HCT116 (cell line): ENCODE data around the gene ZBTB37. TPM values are rescaled to one million over a fixed set of nuclear protein-coding genes. Genes with fewer than 3 reads are reported as not detected.

Experiments
- ATAC-seq: fragments of 200-7000 bp; cut with Tn5 transposase; 2 replicates; pipeline ENCODE4 v1.9.1; 2020; ENCODE audit warnings: mild to moderate bottlenecking, moderate library complexity
- BruUV-seq: library from RNA; stranded (reverse); fragments of 400-500 nt; replicated peaks from 2 replicates; lab custom pipeline; 2021; lab: Mats Ljungman, UMichigan
- CTCF ChIA-PET: fragments of 300-600 bp; sonication (Branson Sonifier 250); formaldehyde crosslinking; loops from one replicate; lab custom pipeline; 2021; ENCODE audit warnings: antibody characterized with exemption; lab: Charles Lee
- POLR2A ChIA-PET: fragments of 300-600, 350-600 bp; sonication (Branson Sonifier 250); formaldehyde crosslinking; loops from one replicate; lab custom pipeline; 2021; ENCODE audit warnings: antibody characterized with exemption; lab: Charles Lee
- RAD21 ChIA-PET, 2 experiments: fragments of 300-600 bp; sonication (Branson Sonifier 250); formaldehyde crosslinking; loops; one replicate each; lab custom pipeline; 2023; ENCODE audit warnings: low total read pairs in 2 of 2; ENCODE audit not compliant: uncharacterized antibody in 2 of 2, unreplicated experiment in 2 of 2, low non-redundant PET in 1 of 2; lab: Charles Lee
- DNase-seq: peaks from one replicate; pipeline ENCODE4 v3.0.0-alpha.2; 2010; ENCODE audit warnings: low read depth, low spot score
- H2AFZ ChIP-seq: fragments of 200-600 bp; shearing (Covaris generic), sonication (generic); 2 replicates; pipeline ENCODE4 v1.6.1; 2017; ENCODE audit warnings: low read depth, mixed run types, mixed read lengths, antibody characterized with exemption, low read length; ENCODE audit not compliant: poor library complexity, severe bottlenecking
- H3K27ac ChIP-seq: 2 replicates; pipeline ENCODE4 v1.5.1; 2012; ENCODE audit warnings: low read depth, low read length
- H3K27me3 ChIP-seq: fragments of 200-600 bp; sonication (generic); 2 replicates; pipeline ENCODE4 v1.6.1; 2016; ENCODE audit warnings: mixed run types, low read length, mixed read lengths; ENCODE audit not compliant: insufficient read depth
- H3K36me3 ChIP-seq, 2 experiments: fragments of 200-500 bp in 1 of 2; fragments of 200-600 bp in 1 of 2; sonication (Bioruptor generic) in 1 of 2; sonication (generic) in 1 of 2; 2 replicates each; pipeline versions ENCODE4 v1.5.1 to v1.6.1; 2014 to 2016; ENCODE audit warnings: low read length in 2 of 2, inconsistent platforms in 1 of 2, mixed read lengths in 1 of 2, mixed run types in 1 of 2; ENCODE audit not compliant: insufficient read depth in 2 of 2, control insufficient read depth in 1 of 2
- H3K4me1 ChIP-seq, 2 experiments: fragments of 200-600 bp in 1 of 2; sonication (generic) in 1 of 2; 2 replicates each; pipeline versions ENCODE4 v1.5.1 to v1.6.1; 2012 to 2017; ENCODE audit warnings: low read length in 2 of 2, inconsistent platforms in 1 of 2, mild to moderate bottlenecking in 1 of 2, mixed read lengths in 1 of 2, mixed run types in 1 of 2, moderate library complexity in 1 of 2; ENCODE audit not compliant: insufficient read depth in 2 of 2, control insufficient read depth in 1 of 2
- H3K4me2 ChIP-seq: fragments of 200-600 bp; sonication (generic); 2 replicates; pipeline ENCODE4 v1.6.1; 2017; ENCODE audit warnings: mixed run types, low read length, mixed read lengths
- H3K4me3 ChIP-seq, 2 experiments: fragments of 200-600 bp in 1 of 2; sonication (generic) in 1 of 2; replicated peaks in 1 of 2; 2 replicates each; pipeline ENCODE4 v1.5.1; 2011 to 2016; ENCODE audit warnings: low read length in 2 of 2, control low read depth in 1 of 2, low read depth in 1 of 2, mild to moderate bottlenecking in 1 of 2, mixed read lengths in 1 of 2, mixed run types in 1 of 2
- H3K79me2 ChIP-seq: fragments of 200-600 bp; sonication (generic); 2 replicates; pipeline ENCODE4 v1.6.1; 2017; ENCODE audit warnings: mild to moderate bottlenecking, mixed run types, low read length, moderate library complexity, mixed read lengths; ENCODE audit not compliant: insufficient read depth
- H3K9ac ChIP-seq: fragments of 200-600 bp; sonication (generic); 2 replicates; pipeline ENCODE4 v1.6.1; 2016; ENCODE audit warnings: low read length, mixed read lengths
- H3K9me2 ChIP-seq: fragments of 200-600 bp; sonication (generic), shearing (Covaris generic); 2 replicates; pipeline ENCODE4 v1.6.1; 2017; ENCODE audit warnings: mixed run types, mild to moderate bottlenecking, moderate library complexity; ENCODE audit not compliant: insufficient read depth
- H3K9me3 ChIP-seq, 2 experiments: fragments of 200-500 bp in 1 of 2; fragments of 200-600 bp in 1 of 2; sonication (Bioruptor generic) in 1 of 2; sonication (generic) in 1 of 2; 2 replicates each; pipeline ENCODE4 v1.6.1; 2014 to 2017; ENCODE audit warnings: low read length in 2 of 2, mixed read lengths in 2 of 2, inconsistent platforms in 1 of 2, low read depth in 1 of 2, mild to moderate bottlenecking in 1 of 2, mixed run types in 1 of 2, moderate library complexity in 1 of 2; ENCODE audit not compliant: control insufficient read depth in 1 of 2, insufficient read depth in 1 of 2
- H4K20me1 ChIP-seq: fragments of 200-600 bp; sonication (generic), shearing (Covaris generic); 2 replicates; pipeline ENCODE4 v1.6.1; 2017; ENCODE audit warnings: mixed run types, mild to moderate bottlenecking, moderate library complexity; ENCODE audit not compliant: insufficient read depth
- EZH2 ChIP-seq: fragments of 200-600 bp; sonication (generic); IDR thresholded peaks from 2 replicates; pipeline ENCODE4 v1.6.1; 2017; ENCODE audit warnings: antibody characterized with exemption, mixed run types
- EZH2phosphoT487 ChIP-seq: fragments of 200-600 bp; IDR thresholded peaks from 2 replicates; pipeline ENCODE4 v1.6.1; 2018; ENCODE audit warnings: antibody characterized with exemption, borderline replicate concordance
- JUND ChIP-seq: IDR thresholded peaks from 2 replicates; pipeline ENCODE4 v1.6.1; 2012
- YY1 ChIP-seq: IDR thresholded peaks from 2 replicates; pipeline ENCODE4 v1.6.1; 2011; ENCODE audit warnings: low read length, low read depth, moderate library complexity, mild to moderate bottlenecking; ENCODE audit not compliant: insufficient replicate concordance; ENCODE audit errors: extremely low read depth
- ZNF274 ChIP-seq: fragments of 200-500 bp; sonication (Bioruptor generic); IDR thresholded peaks from 2 replicates; pipeline ENCODE4 v1.6.1; 2014; ENCODE audit warnings: mild to moderate bottlenecking, low read depth, low read length, inconsistent platforms
- intact Hi-C: fragments of 100-400 bp; cut with micrococcal nuclease; formaldehyde crosslinking; loops from 2 replicates; pipeline ENCODE4 v1.10.0; 2022
- total RNA-seq: library from RNA; stranded (reverse); gene quantifications from one replicate; pipeline ENCODE4 v1.2.1, GENCODE V29; 2021; ENCODE audit not compliant: unreplicated experiment

ZBTB37 gene
- total RNA-seq, 1 experiment from 2014 or later = 9.5 TPM

DNA sequence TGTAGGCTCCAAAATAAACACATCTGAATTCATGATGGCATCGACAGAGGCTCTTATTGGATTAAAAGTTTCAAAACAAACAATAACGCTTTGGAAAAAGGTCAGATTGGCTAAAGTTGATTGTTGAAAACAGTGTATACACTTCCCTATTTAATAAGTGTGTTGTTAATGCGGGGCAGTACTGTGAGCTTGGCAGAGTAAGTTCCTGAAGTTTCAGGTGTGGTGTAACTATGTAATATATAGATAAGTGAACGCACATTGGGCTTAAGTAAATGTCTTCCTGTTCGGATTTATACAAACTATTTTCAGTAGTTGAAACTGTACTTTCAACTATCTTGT is 810 bp downstream of the ZBTB37 start:
- ChIA-PET RAD21 (no interaction called here), CTCF (no interaction called here), POLR2A (interaction anchor here (1.4 to 1.9 kb wide), 5 partner anchors 8 to 1130 kb away, joined by 3 to 11 read pairs (median 8); no protein-coding TSS in a partner anchor)
- H3K79me2 ChIP-seq = peaks cover 38% of the 10 kb centered on the region
- peaks cover 26% of the 10 kb centered on the region; the same call in 1 of the 2 replicates for H4K20me1 ChIP-seq
- peak overlapping the region; percentile 69 for H2AFZ ChIP-seq
- TSS peak; percentile 66 for BruUV-seq
- TF ChIP-seq ZNF274 (no peak), JUND (no peak), YY1 (no peak), EZH2phosphoT487 (no peak)
- no peak for DNase-seq
- peaks cover 11 to 32% of the 10 kb centered on the region in 2 experiments; a peak in 3 of 4 replicates for H3K4me1 ChIP-seq
- peak overlapping the region; percentile 69 to 94 for H3K4me3 ChIP-seq
- no peaks in the 10 kb centered on the region for H3K27me3 ChIP-seq
- H3K9me2 ChIP-seq = no peaks in the 10 kb centered on the region
- H3K36me3 ChIP-seq = peaks cover 28 to 37% of the 10 kb centered on the region in 2 experiments
- peak overlapping the region; percentile 85 for H3K27ac ChIP-seq
- H3K9ac ChIP-seq = peak overlapping the region; percentile 76
- H3K4me2 ChIP-seq = peak overlapping the region; percentile 95
- no peak for ATAC-seq
- H3K9me3 ChIP-seq = no peaks in the 10 kb centered on the region
- intact Hi-C loops = loop anchor here (2.0 to 10.0 kb wide), 2 partner anchors 206 to 346 kb away; no protein-coding TSS in a partner anchor

DNA sequence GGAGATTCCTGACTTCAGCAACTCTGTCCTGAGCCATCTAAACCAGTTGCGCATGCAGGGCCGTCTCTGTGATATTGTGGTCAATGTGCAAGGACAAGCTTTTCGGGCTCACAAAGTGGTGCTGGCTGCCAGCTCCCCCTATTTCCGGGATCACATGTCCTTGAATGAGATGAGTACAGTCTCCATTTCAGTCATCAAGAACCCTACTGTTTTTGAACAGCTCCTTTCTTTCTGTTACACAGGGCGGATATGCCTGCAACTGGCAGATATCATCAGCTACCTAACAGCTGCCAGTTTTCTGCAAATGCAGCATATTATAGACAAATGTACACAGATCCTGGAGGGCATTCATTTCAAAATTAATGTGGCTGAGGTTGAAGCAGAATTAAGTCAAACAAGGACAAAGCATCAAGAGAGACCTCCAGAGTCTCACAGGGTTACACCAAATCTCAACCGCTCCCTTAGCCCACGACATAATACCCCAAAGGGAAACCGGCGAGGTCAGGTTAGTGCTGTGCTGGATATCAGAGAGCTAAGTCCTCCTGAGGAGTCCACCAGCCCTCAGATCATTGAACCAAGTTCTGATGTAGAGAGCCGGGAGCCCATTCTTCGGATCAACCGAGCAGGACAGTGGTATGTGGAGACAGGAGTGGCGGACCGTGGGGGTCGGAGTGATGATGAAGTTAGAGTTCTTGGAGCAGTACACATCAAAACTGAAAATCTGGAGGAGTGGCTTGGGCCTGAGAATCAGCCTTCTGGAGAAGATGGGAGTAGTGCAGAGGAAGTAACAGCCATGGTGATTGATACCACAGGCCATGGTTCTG is 2.3 kb downstream of the ZBTB37 start:
- POLR2A ChIA-PET = no interaction called here

More for the DNA sequence above, 2.3 kb downstream of the ZBTB37 start:
- no TSS peak for BruUV-seq
- TF ChIP-seq EZH2 = no peak
- TF ChIP-seq, all 23 proteins: peak for 0
- Histone ChIP-seq H3K27ac (no peak overlapping the region), H3K9ac (no peak overlapping the region), H3K9me3 (no peaks in the 10 kb centered on the region), H2AFZ (no peak overlapping the region), H3K9me2 (no peaks in the 10 kb centered on the region), H4K20me1 (peaks cover 12% of the 10 kb centered on the region; the same call in 1 of the 2 replicates), H3K36me3 (peaks cover 15 to 22% of the 10 kb centered on the region in 2 experiments), H3K4me2 (no peak overlapping the region), H3K27me3 (no peaks in the 10 kb centered on the region), H3K4me1 (peaks cover 11 to 24% of the 10 kb centered on the region in 2 experiments; a peak in 3 of 4 replicates), H3K79me2 (peaks cover 23% of the 10 kb centered on the region), H3K4me3 (no peak overlapping the region)
- ChIA-PET RAD21 (no interaction called here), CTCF (no interaction called here)
- intact Hi-C loops = no loop called here
- DNase-seq (no peak), ATAC-seq (no peak)
